ENCODE results near the gene LRRC74A. TPM values are rescaled to one million over a fixed set of nuclear protein-coding genes. Genes with fewer than 3 reads are reported as not detected.

Gene LRRC74A
- total RNA-seq, result not detected

GRCh38 chr14:76826122-76826521 lies at the start of gene LRRC74A:
LRRC74A (plus strand) TSS chr14:76826408; CDS start chr14:76826698, 290 bp downstream.
- no peak for DNase-seq

DNA sequence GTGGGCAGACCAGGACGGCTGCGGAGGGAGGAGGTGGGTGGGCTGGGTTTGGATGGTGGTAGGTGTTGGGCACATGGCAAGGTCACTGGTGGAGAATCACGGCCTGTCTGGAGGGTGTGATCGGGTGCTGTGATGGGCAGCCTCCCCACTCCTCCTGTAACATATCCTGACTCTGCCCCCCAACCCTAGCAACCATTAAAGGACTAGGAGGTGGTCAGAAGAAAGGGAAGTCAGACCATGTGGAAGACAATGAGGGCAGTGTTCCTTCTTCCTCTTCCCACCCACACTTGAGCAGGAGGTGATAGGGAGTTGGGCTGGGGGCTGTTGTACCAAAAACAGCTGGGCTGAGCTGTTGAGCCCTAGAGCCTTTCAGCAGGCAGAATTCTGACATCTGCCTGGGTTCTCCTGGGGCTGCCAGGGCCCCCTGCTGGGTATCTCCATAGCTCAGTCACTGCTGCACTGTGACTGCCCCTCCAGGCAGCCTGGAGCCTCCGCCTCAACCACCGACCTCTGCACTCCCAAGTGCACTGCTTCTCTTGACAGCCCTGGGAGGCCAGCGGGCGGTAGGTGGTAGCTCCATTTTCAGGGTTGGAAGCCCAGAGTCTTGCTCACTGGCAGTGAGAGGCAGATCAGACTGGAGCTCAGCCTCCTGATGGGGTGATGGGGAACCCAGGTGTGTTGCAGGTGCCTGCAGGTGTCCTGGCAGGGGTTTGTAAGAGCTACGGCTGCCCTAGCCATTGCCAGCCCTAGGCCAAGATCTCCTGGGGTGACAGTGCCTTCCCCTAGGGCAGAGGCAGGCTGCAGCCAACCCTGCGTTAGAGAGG lies 49.6 kb upstream of the LRRC74A start:
- no peak for DNase-seq

GRCh38 chr14:76777721-76778120 lies 48.5 kb upstream of the LRRC74A start:
- DNase-seq, result no peak

- no peak for DNase-seq
These were observed 47.5 kb upstream of the LRRC74A start for GRCh38 chr14:76778546-76779215.

DNA sequence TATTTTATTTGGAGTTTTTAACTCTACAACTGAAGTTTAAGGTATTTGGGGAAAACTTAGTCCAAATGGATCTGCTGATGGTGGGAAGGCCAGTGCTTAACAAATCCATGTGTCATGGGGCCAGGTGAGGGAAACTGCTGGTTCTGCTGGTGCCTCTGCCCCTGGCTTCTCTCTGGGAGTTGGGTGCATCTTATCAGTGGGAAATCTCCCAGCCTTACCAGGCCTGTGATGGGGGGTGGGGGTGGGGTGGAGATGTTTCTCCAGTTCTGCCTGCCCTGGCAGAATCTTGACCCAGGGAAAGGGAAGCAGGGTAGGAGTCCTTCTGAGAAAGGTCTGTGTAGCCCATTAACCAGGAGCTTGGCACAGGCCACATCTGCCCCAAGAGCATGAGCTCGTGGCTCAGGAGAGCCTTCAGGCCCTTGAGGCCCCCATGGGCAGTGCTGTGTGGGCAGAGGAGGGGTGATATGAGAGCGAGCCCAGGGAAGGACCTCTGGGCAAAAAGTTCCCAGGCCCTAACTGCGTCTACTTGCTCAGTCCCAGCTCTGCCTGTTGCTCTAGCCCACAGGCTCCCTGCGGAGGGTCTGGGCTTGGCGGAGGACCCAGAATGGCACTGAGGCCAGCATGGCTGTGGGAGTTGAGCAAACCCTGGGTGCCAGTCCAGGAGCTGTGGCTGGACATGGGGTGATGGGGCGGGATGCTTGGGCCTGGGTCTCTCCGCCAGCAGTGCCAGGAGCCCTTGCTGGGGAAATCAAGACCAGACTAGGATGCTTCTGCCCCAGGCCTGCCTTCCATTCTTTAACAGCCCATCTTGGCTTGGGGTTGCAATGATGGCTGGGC lies 46.8 kb upstream of the LRRC74A start:
- no peak for DNase-seq

DNA sequence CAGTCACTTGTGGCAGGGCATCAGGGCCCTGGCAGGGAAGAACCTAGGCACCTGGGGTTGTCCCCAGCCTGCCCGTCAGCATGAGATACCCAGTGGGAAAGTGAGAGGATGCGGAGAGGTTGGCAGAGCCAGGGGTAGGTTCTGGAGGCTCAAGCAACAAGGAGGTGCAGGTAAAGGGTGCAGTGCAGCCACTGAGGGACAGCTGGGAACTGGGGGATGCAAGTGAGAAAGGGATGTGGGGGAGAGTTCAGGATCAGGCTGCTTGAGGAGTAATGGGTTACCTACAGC lies 46.2 kb upstream of the LRRC74A start:
- no peak for DNase-seq

DNA sequence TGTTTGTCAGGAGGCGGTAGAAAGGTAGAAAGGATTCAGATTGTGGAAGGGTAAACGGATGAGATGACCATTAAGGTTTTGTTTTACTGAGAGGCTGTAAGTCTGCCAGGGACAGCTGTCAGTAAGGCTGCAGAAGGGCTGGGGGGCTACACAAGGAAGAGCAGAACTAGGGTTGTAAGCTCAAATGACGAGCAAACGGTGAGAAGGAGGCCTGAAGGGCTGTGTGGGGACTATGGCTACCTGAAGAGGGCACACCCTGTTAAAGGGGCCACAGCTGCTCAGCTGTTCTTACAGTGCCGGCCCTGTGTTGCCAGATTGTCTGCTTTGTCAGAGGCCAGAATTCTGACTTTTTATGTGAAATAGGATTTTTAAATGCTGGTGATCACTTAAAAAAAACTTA lies 45.8 kb upstream of the LRRC74A start:
- DNase-seq, result no peak

DNA sequence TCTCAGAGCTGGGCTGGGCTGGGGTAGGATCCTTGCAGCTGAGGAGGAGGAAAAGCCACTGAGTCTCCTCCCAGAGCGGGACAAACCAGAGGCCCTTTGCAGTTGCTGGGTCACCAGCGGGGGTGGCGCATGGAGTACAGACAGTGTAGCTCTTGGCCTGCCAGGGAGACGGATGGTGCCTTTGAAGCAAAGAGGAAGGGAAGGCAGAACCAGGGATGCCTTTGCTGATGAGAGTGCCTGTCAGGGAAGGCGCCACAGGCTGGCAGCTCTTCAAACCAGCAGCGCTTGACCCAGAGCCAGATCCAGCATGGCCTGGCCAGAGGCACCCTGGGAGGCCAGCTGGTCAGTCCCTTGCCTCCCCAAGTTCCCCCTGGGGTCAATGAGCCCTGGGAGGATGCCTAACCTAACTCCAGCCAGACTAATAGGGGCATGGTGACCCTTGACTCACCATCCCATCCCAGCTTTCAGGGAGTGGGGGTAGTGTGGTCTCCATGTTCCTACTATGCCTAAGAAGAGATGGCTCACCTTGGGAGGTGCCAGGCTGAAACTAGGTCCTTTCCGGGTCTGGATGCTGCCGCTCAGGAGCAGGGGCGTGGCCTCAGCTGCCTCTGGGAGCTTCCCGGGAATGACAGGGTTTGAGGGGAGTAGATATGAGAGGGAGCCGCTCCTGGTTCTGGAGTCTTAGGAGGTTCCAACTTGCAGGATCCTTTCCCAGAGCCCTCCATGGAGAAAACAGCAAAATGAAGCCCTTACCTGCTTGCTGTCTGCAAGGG lies 45.1 kb upstream of the LRRC74A start:
- peak; percentile 79 for DNase-seq

DNA sequence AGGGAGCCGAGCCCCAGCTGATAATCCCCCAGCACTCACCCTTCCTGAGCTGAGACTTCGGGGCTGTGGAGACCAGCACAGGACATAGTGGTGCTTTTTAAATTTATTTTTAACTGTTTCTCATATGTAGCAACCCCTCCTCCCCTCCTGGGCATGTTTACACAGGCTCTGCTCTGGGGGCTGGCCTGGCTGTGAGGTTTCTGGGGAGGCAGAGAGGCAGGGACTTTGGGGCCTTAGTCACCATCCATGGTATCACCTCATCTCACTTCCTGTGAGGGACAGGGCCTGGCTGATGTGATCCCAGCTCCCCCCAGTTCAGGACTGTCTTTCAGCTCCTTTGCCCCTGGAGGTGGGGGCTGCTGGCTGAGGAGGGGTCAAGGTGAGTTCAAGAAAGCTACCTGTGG lies 44.6 kb upstream of the LRRC74A start:
- no peak for DNase-seq

- no peak for DNase-seq
These were observed 43.9 kb upstream of the LRRC74A start for GRCh38 chr14:76782115-76782884.

DNA sequence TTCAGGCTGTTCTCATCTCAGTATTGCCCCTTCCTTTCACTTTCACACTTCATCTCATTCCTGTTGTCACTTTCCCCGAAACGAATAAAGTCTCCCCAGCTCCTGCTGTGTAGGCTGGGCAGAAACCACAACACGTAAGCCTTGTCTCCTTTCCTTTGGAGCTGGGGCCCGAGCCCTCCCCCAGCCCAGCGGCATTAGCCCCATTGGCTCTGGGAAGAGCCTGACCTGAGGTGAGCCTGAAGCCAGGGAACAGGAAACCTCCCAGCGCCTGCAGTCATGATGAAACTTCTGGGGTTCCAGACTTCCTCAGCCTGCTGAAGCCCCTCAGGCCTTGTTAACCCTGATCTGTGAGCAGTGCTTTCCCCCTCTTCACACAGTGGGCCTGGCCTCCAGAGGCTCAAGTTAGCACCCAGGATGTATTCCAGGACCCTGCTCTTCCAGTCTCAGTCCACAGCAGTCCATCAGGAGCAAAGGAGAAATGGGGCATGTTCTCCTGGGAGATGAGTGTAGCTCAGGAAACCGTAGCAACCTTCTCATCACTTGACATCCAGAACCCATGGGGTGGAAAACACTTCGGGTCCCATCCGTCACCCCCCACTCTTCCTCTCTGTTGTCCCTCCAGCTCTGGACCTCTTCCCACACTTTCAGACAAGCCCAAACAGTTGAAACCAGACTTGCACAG lies 43.2 kb upstream of the LRRC74A start:
- no peak for DNase-seq

- no peak for DNase-seq
These were observed 41.8 kb upstream of the LRRC74A start for GRCh38 chr14:76784266-76784874.

DNA sequence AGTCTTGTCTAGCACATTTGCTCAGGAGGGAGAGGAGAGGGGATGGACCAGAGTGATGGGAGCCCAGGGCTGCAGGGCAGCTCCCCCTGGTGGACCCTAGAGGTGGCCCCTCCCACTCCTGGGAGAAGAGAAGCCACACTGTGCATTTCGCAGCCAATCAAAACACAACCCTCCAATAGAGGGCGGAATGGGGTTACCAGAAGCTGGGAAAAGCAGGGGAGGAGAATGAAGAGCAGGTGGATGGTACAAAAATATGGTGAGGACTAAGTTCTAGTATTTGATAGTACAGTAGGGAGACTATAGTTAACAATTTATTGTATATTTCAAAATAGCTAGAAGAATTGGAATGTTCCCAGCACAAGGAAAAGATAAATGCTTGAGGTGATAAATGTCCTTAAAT lies 41.3 kb upstream of the LRRC74A start:
- DNase-seq, result peak; percentile 63

DNA sequence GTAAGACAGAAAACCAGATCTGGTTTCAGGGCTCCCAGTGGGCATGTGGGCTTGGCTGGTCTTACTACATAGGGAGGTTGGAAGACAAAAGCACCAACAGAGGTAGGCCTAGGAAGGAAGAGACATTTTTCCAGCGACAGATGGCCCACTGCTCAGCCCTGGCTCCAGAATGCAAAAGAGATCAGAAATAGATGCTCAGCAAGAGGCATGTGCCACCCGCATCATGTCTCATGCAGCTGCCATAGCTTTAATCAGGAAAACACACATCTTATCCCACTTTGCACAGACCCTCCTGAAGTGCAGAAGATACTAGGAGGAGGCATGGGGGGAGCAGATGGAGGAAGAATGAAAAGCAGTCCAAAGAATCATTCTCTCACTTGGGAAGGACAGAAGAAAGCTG lies 39.6 kb upstream of the LRRC74A start:
- no peak for DNase-seq

DNA sequence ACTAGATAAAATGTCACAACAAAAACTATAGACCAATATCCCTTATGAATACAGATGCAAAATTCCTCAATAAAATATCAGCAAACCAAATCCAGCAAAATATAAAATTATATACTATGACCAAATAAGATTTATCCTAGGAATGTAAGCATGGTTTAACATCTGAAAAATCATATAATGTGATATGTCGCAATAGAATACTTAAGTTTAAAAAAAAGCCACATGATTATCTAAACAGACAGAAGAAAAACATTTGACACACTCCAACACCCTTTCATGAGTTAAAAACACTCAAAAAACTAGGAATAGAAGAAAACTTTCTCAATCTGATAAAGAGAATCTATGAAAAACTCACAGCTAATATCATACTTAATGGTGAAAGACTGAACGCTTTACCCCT lies 33.8 kb upstream of the LRRC74A start:
- no peak for DNase-seq

DNA sequence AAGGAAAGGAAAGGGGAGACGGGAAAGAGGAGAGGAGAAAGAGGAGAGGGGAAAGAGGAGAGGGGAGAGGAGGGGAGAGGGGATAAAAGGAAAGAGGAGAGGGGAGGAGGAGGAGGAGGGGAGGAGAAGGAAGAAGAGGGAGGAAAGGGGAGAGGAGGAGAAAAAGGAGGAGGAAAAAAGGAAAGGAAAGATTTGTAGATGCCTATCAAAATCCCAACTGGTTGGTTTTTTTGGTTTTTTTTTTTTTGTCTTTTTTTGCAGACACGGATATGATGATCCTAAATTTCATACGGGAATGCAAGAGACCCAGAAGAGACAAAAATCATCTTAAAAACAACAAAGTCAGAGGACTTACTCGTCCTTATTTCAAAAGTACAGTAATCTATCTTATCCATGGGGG lies 32.9 kb upstream of the LRRC74A start:
- no peak for DNase-seq

GRCh38 chr14:76793956-76794355 lies 32.3 kb upstream of the LRRC74A start:
- DNase-seq, result no peak

DNA sequence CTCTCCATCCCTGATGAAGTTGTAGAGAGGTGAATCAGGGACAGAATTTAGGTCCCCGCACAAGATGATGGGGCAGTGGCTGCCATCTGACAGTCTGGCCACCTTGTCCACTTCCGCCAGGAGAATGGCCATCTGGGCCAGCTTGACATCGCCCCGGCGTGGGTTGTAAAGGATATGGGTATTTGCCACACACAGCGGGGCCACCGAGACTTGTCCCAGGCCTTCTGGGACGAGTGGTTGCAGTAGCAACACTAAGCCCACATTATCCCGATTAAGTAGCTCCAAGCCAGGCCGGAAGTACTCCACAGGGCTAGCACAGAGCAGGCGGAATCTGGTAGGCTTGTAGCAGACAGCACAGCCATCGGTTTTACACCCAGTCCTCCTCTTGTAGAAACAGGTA lies 19.8 kb upstream of the LRRC74A start:
- DNase-seq, result no peak

- DNase-seq, result no peak
These were observed 18.2 kb upstream of the LRRC74A start for GRCh38 chr14:76808011-76808410.

GRCh38 chr14:76808990-76809389 lies 17.2 kb upstream of the LRRC74A start:
- DNase-seq, result no peak

GRCh38 chr14:76810525-76810924 lies 15.7 kb upstream of the LRRC74A start:
- no peak for DNase-seq
